Measurements from ENCODE around the gene NUSAP1. TPM values are rescaled to one million over a fixed set of nuclear protein-coding genes. Genes with fewer than 3 reads are reported as not detected.
"Not testable (repeated sequence)": the region's sequence is repeated elsewhere in the genome, so short reads cannot be mapped to it uniquely, and the experiment has no call there.

The NUSAP1 gene
- total RNA-seq, 3 donors from 2014 or later (not counting 1 experiment from before 2014, with no cell fraction given) = 5.6 to 9.4 (median 7.6) TPM

DNA sequence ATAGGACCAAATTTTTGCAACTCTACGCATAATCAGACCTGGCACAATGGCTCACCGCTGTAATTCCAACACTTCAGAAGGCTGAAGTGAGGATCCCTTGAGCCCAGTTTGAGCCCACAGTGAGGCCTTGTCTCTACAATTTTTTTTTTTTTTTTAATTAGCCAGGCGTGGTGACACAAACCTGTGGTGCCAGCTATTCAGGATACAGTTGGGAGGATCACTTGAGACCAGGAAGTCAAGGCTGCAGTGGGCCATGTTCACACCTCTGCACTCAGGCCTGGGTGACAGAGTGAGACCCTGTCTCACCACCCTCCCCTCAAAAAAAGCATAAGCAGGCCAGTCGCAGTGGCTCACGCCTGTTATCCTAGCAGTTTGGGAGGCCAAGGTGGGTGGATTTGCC lies 25.0 kb upstream of the NUSAP1 start:
- intact Hi-C loops (cut with micrococcal nuclease) = no loop called here

DNA sequence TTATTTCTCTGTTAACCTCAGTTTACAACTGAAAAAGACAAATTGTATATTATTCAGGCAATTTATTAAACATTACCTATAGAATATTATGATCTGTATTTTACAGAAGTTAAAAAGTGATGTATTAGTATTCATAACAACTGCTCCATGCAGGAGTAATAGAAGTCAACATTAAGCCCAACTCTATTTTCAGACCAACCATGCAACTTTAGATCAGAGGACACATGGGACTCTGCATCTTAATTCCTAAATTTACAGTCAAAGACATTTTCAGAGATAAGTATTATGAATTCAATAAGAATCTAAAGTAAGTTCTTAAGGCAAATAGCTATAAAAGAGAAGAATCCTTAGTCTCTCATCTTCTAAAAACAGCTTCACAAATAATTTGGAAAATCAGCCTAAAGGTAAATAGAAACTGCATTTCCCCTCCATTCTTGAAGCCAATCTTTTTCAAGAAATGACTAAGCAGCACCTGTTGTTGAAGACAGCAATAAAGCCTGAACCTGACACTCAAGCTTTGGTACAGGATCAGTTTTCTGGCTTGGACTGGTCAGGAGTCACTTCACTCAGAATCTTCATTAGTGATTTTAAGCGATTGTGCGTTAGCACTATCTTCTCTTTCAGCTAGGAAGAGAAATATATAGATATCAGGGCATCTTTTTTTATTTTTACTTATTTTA lies 23.3 kb upstream of the NUSAP1 start:
- no CpG with 5 or more reads among the region's 2 CpGs for WGBS (ENCODE audit: insufficient coverage)
- intact Hi-C loops (cut with micrococcal nuclease) = no loop called here
- peaks cover 2% of the 10 kb centered on the region for H3K36me3 ChIP-seq (ENCODE audit: control insufficient read depth, insufficient read depth, low read length)
- no peaks in the 10 kb centered on the region for H3K4me1 ChIP-seq (ENCODE audit: control insufficient read depth, insufficient read depth, low read length)
- no peaks in the 10 kb centered on the region for H3K27me3 Mint-ChIP-seq (ENCODE audit: low read depth in 2 of 2)
- H3K4me3 Mint-ChIP-seq = no peak overlapping the region
- no peaks in the 10 kb centered on the region for H3K9me3 Mint-ChIP-seq
- no peaks in the 10 kb centered on the region for H3K36me3 Mint-ChIP-seq
- H3K9me3 ChIP-seq (ENCODE audit: control insufficient read depth, insufficient read depth, low read length) = no peaks in the 10 kb centered on the region
- H3K27ac ChIP-seq (ENCODE audit: low read length) = no peak overlapping the region
- no peaks in the 10 kb centered on the region for H3K27me3 ChIP-seq (ENCODE audit: control insufficient read depth, insufficient read depth, low read length)
- TF ChIP-seq, protein P1, sequence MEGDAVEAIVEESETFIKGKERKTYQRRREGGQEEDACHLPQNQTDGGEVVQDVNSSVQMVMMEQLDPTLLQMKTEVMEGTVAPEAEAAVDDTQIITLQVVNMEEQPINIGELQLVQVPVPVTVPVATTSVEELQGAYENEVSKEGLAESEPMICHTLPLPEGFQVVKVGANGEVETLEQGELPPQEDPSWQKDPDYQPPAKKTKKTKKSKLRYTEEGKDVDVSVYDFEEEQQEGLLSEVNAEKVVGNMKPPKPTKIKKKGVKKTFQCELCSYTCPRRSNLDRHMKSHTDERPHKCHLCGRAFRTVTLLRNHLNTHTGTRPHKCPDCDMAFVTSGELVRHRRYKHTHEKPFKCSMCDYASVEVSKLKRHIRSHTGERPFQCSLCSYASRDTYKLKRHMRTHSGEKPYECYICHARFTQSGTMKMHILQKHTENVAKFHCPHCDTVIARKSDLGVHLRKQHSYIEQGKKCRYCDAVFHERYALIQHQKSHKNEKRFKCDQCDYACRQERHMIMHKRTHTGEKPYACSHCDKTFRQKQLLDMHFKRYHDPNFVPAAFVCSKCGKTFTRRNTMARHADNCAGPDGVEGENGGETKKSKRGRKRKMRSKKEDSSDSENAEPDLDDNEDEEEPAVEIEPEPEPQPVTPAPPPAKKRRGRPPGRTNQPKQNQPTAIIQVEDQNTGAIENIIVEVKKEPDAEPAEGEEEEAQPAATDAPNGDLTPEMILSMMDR (IDR thresholded peaks at IDR 0.05) = no peak
- no peak overlapping the region for H3K27ac Mint-ChIP-seq
- ATAC-seq (no peak), DNase-seq (no peak)
- H3K4me3 ChIP-seq (ENCODE audit: low read length) = no peak overlapping the region
- no peaks in the 10 kb centered on the region for H3K4me1 Mint-ChIP-seq

More for the DNA sequence above, 25.0 kb upstream of the NUSAP1 start:
- H3K4me1 Mint-ChIP-seq = no peaks in the 10 kb centered on the region
- ATAC-seq (no peak), DNase-seq (no peak)
- no peaks in the 10 kb centered on the region for H3K27me3 Mint-ChIP-seq (ENCODE audit: low read depth in 2 of 2)
- Histone ChIP-seq H3K4me3 (ENCODE audit: low read length) (no peak overlapping the region), H3K27ac (ENCODE audit: low read length) (no peak overlapping the region), H3K27me3 (ENCODE audit: control insufficient read depth, insufficient read depth, low read length) (no peaks in the 10 kb centered on the region), H3K9me3 (ENCODE audit: control insufficient read depth, insufficient read depth, low read length) (no peaks in the 10 kb centered on the region), H3K36me3 (ENCODE audit: control insufficient read depth, insufficient read depth, low read length) (no peaks in the 10 kb centered on the region), H3K4me1 (ENCODE audit: control insufficient read depth, insufficient read depth, low read length) (no peaks in the 10 kb centered on the region)
- no peaks in the 10 kb centered on the region for H3K36me3 Mint-ChIP-seq
- no peak overlapping the region for H3K27ac Mint-ChIP-seq
- 80% methylated on average over 5 of the region's 5 CpGs for WGBS (ENCODE audit: insufficient coverage)
- H3K4me3 Mint-ChIP-seq = no peak overlapping the region
- no peaks in the 10 kb centered on the region for H3K9me3 Mint-ChIP-seq
- TF ChIP-seq, protein P1 (IDR thresholded peaks at IDR 0.05) = no peak

DNA sequence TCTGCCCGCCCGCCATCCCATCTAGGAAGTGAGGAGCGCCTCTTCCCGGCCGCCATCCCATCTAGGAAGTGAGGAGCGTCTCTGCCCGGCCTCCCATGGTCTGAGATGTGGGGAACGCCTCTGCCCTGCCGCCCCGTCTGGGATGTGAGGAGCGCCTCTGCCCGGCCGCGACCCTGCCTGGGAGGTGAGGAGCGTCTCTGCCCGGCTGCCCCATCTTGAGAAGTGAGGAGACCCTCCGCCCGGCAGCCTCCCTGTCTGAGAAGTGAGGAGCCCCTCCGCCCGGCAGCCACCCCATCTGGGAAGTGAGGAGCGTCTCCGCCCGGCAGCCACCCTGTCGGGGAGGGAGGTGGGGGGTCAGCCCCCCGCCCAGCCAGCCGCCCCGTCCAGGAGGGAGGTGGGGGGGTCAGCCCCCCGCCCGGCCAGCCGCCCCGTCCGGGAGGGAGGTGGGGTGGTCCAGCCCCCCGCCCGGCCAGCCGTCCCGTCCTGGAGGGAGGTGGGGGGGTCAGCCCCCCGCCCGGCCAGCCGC lies 11.8 kb upstream of the NUSAP1 start:
- H3K36me3 ChIP-seq (ENCODE audit: control insufficient read depth, insufficient read depth, low read length); H3K4me1 ChIP-seq (ENCODE audit: control insufficient read depth, insufficient read depth, low read length); H3K4me1 Mint-ChIP-seq; H3K4me3 ChIP-seq (ENCODE audit: low read length); H3K9me3 Mint-ChIP-seq; ATAC-seq; H3K4me3 Mint-ChIP-seq; DNase-seq; H3K27me3 ChIP-seq (ENCODE audit: control insufficient read depth, insufficient read depth, low read length); H3K27ac ChIP-seq (ENCODE audit: low read length); intact Hi-C loops (cut with micrococcal nuclease); H3K27ac Mint-ChIP-seq; H3K36me3 Mint-ChIP-seq; H3K9me3 ChIP-seq (ENCODE audit: control insufficient read depth, insufficient read depth, low read length); H3K27me3 Mint-ChIP-seq (ENCODE audit: low read depth in 2 of 2): not testable (repeated sequence)
- WGBS (ENCODE audit: insufficient coverage) = 99% methylated on average over 22 of the region's 39 CpGs

DNA sequence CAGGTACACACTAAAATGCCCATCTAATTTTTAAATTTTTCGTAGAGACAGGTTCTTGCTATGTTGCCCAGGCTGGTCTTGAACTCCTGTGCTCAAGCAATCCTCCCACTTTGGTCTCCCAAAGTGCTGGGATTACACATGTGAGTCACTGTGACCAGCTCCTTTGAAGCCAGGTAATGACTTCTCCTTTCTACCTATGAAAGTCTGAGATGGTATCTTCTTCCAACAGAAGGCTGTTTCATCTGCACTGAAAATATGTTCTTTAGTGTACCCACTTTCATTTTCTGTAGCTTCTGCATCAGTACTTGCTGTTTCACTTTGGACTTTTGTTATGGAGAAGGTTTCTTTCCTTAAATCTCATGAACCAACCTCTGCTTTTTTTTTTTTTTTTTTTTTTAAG lies 9.1 kb upstream of the NUSAP1 start:
- Mint-ChIP-seq H3K9me3 (no peaks in the 10 kb centered on the region), H3K27ac (no peak overlapping the region), H3K36me3 (no peaks in the 10 kb centered on the region), H3K4me1 (no peaks in the 10 kb centered on the region), H3K27me3 (ENCODE audit: low read depth in 2 of 2) (no peaks in the 10 kb centered on the region), H3K4me3 (no peak overlapping the region)
- no peak overlapping the region for H3K27ac ChIP-seq (ENCODE audit: low read length)
- no peaks in the 10 kb centered on the region for H3K4me1 ChIP-seq (ENCODE audit: control insufficient read depth, insufficient read depth, low read length)
- TF ChIP-seq, protein P1 (IDR thresholded peaks at IDR 0.05) = no peak
- H3K4me3 ChIP-seq (ENCODE audit: low read length) = no peak overlapping the region
- no peaks in the 10 kb centered on the region for H3K36me3 ChIP-seq (ENCODE audit: control insufficient read depth, insufficient read depth, low read length)
- ATAC-seq (no peak), DNase-seq (no peak)
- H3K27me3 ChIP-seq (ENCODE audit: control insufficient read depth, insufficient read depth, low read length) = no peaks in the 10 kb centered on the region
- 100% methylated on average over 1 of the region's 1 CpG for WGBS (ENCODE audit: insufficient coverage)
- intact Hi-C loops (cut with micrococcal nuclease) = no loop called here
- no peaks in the 10 kb centered on the region for H3K9me3 ChIP-seq (ENCODE audit: control insufficient read depth, insufficient read depth, low read length)
